ENCODE results near the gene CACNA1G.

Gene CACNA1G

DNA sequence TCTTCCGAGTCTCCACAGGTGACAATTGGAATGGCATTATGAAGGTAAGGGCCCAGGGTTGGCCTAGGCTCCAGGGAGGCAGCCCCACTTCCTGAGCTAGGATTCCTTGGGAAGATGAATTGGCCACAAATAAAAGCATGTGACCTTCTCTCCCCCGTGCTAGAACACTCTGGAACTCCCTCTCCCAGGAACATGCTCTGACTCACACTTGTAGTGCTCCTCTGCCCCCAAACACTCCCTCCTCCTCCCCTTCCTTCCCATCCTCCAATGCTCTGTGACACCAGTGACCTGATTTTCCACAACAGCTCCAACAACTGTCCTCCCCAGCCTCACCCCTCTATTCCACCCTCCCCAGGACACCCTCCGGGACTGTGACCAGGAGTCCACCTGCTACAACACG lies 57.8 kb downstream of the CACNA1G start:
- DNase-seq: no peak

DNA sequence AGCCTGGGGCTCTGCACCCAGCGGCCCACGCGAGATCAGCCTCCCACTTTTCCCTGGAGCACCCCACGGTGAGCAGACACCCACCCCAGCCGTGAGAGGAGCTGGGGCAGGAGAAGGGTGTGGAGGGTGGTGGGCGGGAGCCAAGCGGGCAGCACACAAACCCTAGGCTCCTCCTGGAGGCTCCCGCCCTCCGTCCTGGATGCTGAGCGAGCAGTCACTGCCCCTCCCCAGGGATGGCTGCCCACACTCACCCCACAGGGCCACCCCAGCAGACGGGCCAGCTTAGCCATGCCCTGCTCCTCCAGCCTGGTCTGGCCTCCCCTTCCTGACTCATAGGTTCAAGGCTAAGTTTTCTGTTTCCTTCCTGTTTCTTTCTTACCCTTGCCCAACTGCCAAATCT lies 58.4 kb downstream of the CACNA1G start:
- DNase-seq: no peak

DNA sequence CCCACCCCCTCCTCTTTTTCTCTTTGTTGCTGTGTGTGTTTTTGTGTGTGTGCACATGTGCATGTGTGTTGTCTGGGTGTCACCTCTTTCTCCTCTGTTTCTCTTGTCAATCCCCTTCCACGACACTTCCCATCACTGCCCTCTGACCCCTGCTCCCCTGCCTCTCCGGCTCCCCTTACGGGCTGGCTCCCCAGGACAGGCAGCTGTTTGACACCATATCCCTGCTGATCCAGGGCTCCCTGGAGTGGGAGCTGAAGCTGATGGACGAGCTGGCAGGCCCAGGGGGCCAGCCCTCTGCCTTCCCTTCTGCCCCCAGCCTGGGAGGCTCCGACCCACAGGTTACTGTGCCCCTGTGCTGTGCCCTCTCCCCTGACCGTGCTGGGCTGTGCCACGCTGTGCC lies 59.0 kb downstream of the CACNA1G start:
- DNase-seq: no peak

- DNase-seq: no peak
Observed at GRCh38 chr17:50620237-50620636, 59.7 kb downstream of the CACNA1G start.

DNA sequence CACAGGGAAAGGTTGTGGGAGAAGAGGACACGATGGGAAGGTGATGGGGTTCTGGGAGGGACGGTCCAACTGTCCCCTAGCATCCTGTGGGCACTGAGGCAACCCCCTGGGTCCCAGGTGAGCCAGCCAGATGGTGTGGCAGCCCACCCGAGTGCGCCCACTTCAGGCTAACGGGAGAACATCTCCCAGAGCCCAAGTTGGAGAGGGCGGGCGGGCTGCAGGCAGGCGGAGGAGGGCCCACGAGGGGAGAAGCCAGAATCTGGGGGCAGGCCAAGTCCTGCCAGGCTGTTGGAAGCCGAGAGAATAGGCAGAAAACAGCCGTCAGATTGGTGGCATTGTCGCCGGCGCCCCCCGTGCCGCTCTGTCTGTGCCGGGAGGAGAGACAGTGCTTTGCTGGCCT lies 60.3 kb downstream of the CACNA1G start:
- no peak for DNase-seq

- no peak for DNase-seq
Observed at GRCh38 chr17:50621574-50622031, 61.1 kb downstream of the CACNA1G start.

- no peak for DNase-seq
Observed at GRCh38 chr17:50624321-50624934, 63.9 kb downstream of the CACNA1G start.

DNA sequence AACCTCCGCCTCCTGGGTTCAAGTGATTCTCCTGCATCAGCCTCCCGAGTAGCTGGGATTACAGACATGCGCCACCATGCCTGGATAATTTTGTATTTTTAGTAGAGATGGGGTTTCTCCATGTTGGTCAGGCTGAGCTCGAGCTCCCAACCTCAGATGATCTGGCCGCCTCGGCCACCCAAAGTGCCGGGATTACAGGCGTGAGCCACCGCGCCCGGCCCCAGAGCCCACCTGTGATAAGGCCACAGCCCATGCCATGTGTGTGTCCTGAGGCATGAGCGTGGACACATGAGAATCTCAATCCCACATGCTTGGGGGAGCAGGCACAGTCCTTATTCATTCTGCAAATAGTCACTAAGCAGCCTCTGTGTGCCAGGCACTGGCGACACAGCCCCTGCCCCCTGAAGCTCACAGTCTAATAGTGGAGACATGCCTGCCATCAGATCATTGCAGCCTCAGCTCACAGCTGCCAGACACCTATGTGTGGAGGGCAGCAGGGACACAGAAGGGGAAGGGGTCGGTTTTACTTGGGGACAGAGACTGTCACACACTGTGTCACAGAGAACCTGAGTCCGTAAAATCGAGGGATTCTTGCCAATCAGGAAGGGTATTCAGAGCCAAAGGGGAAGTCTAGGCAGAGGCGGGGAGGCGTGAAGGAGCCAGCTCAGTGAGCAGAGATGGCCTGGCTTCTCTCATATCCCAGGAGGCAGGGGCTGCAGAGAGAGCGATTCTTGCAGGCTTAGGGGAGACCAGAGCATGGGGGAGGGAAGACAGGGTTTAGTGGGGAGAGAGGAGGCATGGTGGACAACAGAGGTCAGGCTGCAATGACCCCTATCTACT lies 64.7 kb downstream of the CACNA1G start:
- DNase-seq: no peak

- DNase-seq: peak; percentile 93
Observed at GRCh38 chr17:50626037-50626574, 65.6 kb downstream of the CACNA1G start.

- no peak for DNase-seq
Observed at GRCh38 chr17:50627036-50627781, 66.7 kb downstream of the CACNA1G start.

DNA sequence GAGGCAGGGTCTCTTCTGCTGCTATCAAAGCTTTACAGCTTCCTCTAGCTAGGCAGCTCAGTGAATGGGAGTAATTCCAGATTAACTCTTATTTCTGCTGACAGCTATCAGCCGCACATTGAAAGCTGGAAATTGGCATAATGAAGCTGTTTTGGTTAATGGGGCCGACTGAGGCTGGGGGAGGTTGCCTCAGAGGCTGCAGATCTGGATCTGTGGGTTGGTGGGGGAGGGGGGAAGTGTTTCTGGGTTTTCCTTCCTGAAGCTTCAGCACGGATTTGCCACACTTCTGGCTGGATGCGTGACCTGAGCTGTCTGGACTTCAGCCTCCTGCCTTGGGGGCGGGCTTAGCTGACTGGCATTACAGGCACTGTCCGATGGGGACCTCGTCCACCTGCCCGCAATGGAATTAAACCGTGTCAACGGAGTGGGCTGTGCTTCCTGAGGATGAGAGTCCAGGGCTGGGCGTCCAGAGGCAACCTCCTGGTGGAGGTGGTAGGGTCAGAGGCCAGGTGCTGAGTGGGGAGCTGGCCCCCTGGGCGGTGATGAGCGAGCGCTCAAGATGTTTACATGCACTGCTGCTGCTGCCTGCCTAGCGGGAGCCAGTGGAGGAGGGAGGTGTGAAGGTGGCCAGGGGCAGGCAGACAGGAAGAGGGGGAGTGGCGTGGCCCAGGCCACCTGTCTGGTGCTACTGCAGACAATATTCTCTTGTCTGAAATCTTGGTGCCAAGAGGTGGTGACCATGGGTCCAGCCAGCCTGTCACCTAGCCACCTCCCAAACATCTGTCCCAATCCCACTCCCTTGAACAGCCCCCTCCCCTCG lies 67.5 kb downstream of the CACNA1G start:
- DNase-seq: peak; percentile 27

DNA sequence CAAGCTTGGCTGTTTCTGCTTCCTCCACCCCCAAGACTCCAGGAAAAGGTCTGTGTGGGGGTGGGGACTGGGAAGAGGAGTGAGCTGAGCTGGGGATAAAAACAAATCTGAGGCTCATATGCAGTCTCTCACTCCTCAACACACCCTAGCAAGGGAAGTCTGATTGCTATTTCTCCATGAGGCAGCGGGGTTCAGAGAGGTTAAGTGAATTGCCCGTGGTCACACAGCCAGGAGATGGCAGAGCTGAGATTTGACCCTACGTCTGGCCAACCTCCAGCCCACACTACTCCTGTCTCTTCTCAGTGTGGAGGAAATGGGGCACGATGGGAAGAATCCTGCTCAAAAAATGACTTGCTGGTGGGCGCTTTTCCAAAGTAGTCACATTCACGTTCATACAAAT lies 69.4 kb downstream of the CACNA1G start:
- DNase-seq: no peak

GRCh38 chr17:50630524-50631194 lies 70.1 kb downstream of the CACNA1G start:
- peak; percentile 65 for DNase-seq

DNA sequence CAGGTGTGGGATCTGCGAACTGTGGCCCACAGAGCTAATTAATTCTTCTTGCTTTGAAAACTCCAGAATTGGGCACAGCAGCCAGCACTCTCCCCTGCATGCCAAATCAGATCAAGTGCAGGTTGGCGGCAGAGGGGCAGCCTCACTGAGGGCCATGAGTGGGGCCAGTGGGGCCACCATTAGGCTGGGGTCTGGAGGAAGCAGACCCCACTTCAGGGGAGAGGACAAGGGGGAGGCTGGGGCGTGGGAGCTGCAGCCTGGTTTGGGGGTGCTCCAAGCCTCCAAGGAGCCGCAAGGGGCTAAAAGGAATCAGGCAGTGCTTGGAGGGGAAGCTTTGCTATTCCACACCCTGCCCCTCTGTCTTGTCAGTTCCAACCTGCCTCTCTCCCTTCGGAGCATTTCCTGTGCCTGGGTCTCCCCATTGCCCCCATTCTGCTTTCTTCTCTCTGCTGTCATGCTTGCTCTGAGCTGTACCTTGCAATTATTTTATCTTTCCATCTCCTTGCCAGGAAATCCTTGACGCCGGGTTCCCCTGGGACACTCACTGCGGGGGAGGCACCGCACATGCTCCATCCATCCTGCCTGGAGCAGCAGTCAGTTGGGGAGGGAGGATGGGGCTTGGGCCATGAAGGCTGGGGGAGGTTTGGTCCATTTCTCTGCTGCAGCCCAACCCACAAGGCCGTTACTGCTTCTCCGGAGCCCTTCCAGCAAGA lies 70.8 kb downstream of the CACNA1G start:
- no peak for DNase-seq

DNA sequence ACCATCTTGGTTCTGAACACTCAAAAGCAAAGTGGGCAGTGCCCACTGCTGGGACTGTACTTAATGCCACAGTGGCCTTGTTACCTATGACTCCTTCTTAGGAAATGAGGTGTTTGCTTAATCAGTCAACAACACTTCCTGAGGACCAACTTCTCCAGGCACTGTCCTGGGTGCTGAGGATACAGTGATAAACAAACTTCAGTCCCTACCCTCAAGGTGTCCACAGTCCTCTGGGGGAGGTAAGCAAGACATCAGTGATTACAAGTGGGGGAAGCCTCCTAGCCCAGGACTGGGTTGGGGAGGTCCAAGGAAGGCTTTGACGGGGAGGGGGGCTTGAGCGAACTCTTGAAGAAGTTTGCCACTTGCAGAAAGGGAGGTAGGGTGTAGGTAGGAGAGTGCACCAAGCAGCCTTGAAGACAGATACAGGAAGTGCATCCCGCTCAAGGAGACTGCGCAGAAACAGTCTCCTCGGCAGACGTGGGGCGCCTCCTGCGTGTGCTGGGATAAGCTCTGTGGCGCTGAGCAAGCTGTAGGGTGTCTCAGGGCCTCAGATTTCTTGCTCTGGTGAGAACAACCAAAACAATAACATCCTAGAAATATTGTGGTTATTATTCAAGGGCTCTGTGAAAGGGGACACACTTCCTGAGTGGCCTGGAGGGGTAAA lies 71.5 kb downstream of the CACNA1G start:
- no peak for DNase-seq

- no peak for DNase-seq
Observed at GRCh38 chr17:50632637-50633036, 72.1 kb downstream of the CACNA1G start.

DNA sequence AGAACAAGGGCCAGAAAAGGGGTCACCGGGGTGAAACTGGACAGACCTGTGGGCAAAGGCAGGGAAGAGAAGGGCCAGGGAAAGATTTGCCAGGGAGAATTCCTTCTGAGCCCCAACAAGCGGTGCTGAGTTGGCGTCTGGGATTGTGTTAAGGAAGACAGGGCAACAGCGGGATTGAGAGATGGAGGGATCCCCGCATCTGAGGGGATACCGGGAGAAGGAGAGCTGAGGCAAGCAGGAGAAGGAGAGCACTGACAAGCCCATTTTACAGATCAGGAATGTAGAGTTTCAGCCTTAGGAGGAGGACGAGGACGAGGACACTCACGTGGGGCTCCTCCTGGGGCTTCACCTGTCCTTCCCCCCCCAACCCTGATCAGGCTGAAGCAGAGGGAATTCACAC lies 73.2 kb downstream of the CACNA1G start:
- DNase-seq: no peak

GRCh38 chr17:50634224-50634914 lies 73.9 kb downstream of the CACNA1G start, which contains the start of gene ABCC3:
ABCC3 (plus strand) TSS chr17:50634881; CDS start chr17:50634937, 56 bp downstream.
- no peak for DNase-seq

GRCh38 chr17:50634915-50635731 lies 74.6 kb downstream of the CACNA1G start:
- DNase-seq: no peak
